EH (cell line): Measurements from ENCODE around the gene EFTUD2.

ENCODE experiments used
- DNase-seq: peaks from one replicate; pipeline ENCODE4 v3.0.0-alpha.2; 2015; ENCODE audit warnings: low read depth

Gene EFTUD2

GRCh38 chr17:44887971-44888954, 11.0 kb downstream of the EFTUD2 start:
- DNase-seq: no peak

- DNase-seq: no peak
Observed at GRCh38 chr17:44887016-44887415, 12.2 kb downstream of the EFTUD2 start.

GRCh38 chr17:44884941-44885340, 14.3 kb downstream of the EFTUD2 start:
- no peak for DNase-seq

- no peak for DNase-seq
Observed at GRCh38 chr17:44881145-44881544, 18.1 kb downstream of the EFTUD2 start.

- no peak for DNase-seq
Observed at GRCh38 chr17:44880062-44880461, 19.2 kb downstream of the EFTUD2 start.

GRCh38 chr17:44879376-44879775, 19.9 kb downstream of the EFTUD2 start:
- DNase-seq: no peak

GRCh38 chr17:44878627-44879221, 20.5 kb downstream of the EFTUD2 start:
- peak; percentile 63 for DNase-seq

GRCh38 chr17:44877121-44877520, 22.1 kb downstream of the EFTUD2 start:
- DNase-seq: no peak

GRCh38 chr17:44875761-44876160, 23.5 kb downstream of the EFTUD2 start:
- no peak for DNase-seq

- no peak for DNase-seq
Observed at GRCh38 chr17:44872131-44872768, 27.0 kb downstream of the EFTUD2 start.

GRCh38 chr17:44871556-44871955, 27.7 kb downstream of the EFTUD2 start:
- DNase-seq: no peak

GRCh38 chr17:44867841-44868240, 31.4 kb downstream of the EFTUD2 start:
- peak; percentile 65 for DNase-seq

- peak; percentile 89 for DNase-seq
Observed at GRCh38 chr17:44865931-44866330, 33.3 kb downstream of the EFTUD2 start.

GRCh38 chr17:44865231-44865660, 34.0 kb downstream of the EFTUD2 start:
- DNase-seq: peak; percentile 81

GRCh38 chr17:44864831-44865230, 34.4 kb downstream of the EFTUD2 start:
- no peak for DNase-seq

- DNase-seq: no peak
Observed at GRCh38 chr17:44863061-44863918, 36.0 kb downstream of the EFTUD2 start.

GRCh38 chr17:44862278-44862914, 36.8 kb downstream of the EFTUD2 start:
- no peak for DNase-seq

- DNase-seq: no peak
Observed at GRCh38 chr17:44859701-44860100, 39.5 kb downstream of the EFTUD2 start.

GRCh38 chr17:44854192-44854591, 45.1 kb downstream of the EFTUD2 start:
- no peak for DNase-seq

- DNase-seq: no peak
Observed at GRCh38 chr17:44850612-44851011, 48.6 kb downstream of the EFTUD2 start.

GRCh38 chr17:44850025-44850424, 49.2 kb downstream of the EFTUD2 start:
- no peak for DNase-seq
